ENCODE measurements around the gene POP5.
A peak's percentile ranks its signal among the peaks of the same experiment; 100 is the strongest.
"Not testable (repeated sequence)": the region's sequence is repeated elsewhere in the genome, so short reads cannot be mapped to it uniquely, and the experiment has no call there.

POP5 gene

GRCh38 chr12:120580787-120581723 lies at the start of gene POP5:
Gene POP5, minus strand, starts transcription at chr12:120581402. Its CDS starts 40 bp downstream, at chr12:120581362.
- no peaks in the 10 kb centered on the region for H3K9me3 Mint-ChIP-seq (ENCODE audit: low read depth)
- peaks cover 36% of the 10 kb centered on the region for H3K4me1 Mint-ChIP-seq (ENCODE audit: low read depth)
- H3K4me3 Mint-ChIP-seq, result peak within 1 kb of the TSS; percentile 97
- peak within 1 kb of the TSS; percentile 93 for H3K27ac Mint-ChIP-seq
- H3K27me3 Mint-ChIP-seq, result peaks cover 3% of the 10 kb centered on the region
- H3K36me3 Mint-ChIP-seq, result no peaks in the 10 kb centered on the region

- peaks cover 3% of the 10 kb centered on the region for H3K27me3 Mint-ChIP-seq
Measured at GRCh38 chr12:120630104-120630892, 49.1 kb upstream of the POP5 start.

GRCh38 chr12:120628919-120629318 lies 47.7 kb upstream of the POP5 start:
- no peaks in the 10 kb centered on the region for H3K9me3 Mint-ChIP-seq (ENCODE audit: low read depth)
- no peaks in the 10 kb centered on the region for H3K36me3 Mint-ChIP-seq
- H3K27ac Mint-ChIP-seq, result no peak overlapping the region
- H3K27me3 Mint-ChIP-seq, result peaks cover 3% of the 10 kb centered on the region
- no peaks in the 10 kb centered on the region for H3K4me1 Mint-ChIP-seq (ENCODE audit: low read depth)
- no peak overlapping the region for H3K4me3 Mint-ChIP-seq

More at GRCh38 chr12:120630104-120630892, 49.1 kb upstream of the POP5 start:
- Mint-ChIP-seq H3K4me3 (no peak overlapping the region), H3K4me1 (ENCODE audit: low read depth) (no peaks in the 10 kb centered on the region), H3K36me3 (no peaks in the 10 kb centered on the region), H3K9me3 (ENCODE audit: low read depth) (no peaks in the 10 kb centered on the region), H3K27ac (no peak overlapping the region)

- H3K27ac Mint-ChIP-seq, result no peak overlapping the region
- H3K9me3 Mint-ChIP-seq (ENCODE audit: low read depth), result no peaks in the 10 kb centered on the region
- H3K36me3 Mint-ChIP-seq, result no peaks in the 10 kb centered on the region
- no peak overlapping the region for H3K4me3 Mint-ChIP-seq
- H3K4me1 Mint-ChIP-seq (ENCODE audit: low read depth), result no peaks in the 10 kb centered on the region
- no peaks in the 10 kb centered on the region for H3K27me3 Mint-ChIP-seq
Measured at GRCh38 chr12:120625557-120626419, 44.6 kb upstream of the POP5 start.

- peaks cover 16% of the 10 kb centered on the region for H3K27me3 Mint-ChIP-seq
- no peaks in the 10 kb centered on the region for H3K9me3 Mint-ChIP-seq (ENCODE audit: low read depth)
- peaks cover 2% of the 10 kb centered on the region for H3K36me3 Mint-ChIP-seq
- H3K4me3 Mint-ChIP-seq, result no peak overlapping the region
- no peak overlapping the region for H3K27ac Mint-ChIP-seq
- no peaks in the 10 kb centered on the region for H3K4me1 Mint-ChIP-seq (ENCODE audit: low read depth)
Measured at GRCh38 chr12:120620624-120621023, 39.4 kb upstream of the POP5 start.

- Mint-ChIP-seq H3K4me1 (ENCODE audit: low read depth) (peaks cover 10% of the 10 kb centered on the region), H3K27me3 (peaks cover 16% of the 10 kb centered on the region), H3K9me3 (ENCODE audit: low read depth) (no peaks in the 10 kb centered on the region), H3K36me3 (peaks cover 2% of the 10 kb centered on the region), H3K4me3 (no peak overlapping the region), H3K27ac (no peak overlapping the region)
Measured at GRCh38 chr12:120618954-120619615, 37.9 kb upstream of the POP5 start.

GRCh38 chr12:120617767-120618166 lies 36.6 kb upstream of the POP5 start:
- H3K27me3 Mint-ChIP-seq, result peaks cover 16% of the 10 kb centered on the region
- H3K4me3 Mint-ChIP-seq; H3K9me3 Mint-ChIP-seq (ENCODE audit: low read depth); H3K36me3 Mint-ChIP-seq; H3K27ac Mint-ChIP-seq: not testable (repeated sequence)
- peaks cover 10% of the 10 kb centered on the region for H3K4me1 Mint-ChIP-seq (ENCODE audit: low read depth)

GRCh38 chr12:120617193-120617592 lies 36.0 kb upstream of the POP5 start:
- not testable (repeated sequence) for H3K4me3 Mint-ChIP-seq; H3K36me3 Mint-ChIP-seq; H3K9me3 Mint-ChIP-seq (ENCODE audit: low read depth); H3K27ac Mint-ChIP-seq
- H3K4me1 Mint-ChIP-seq (ENCODE audit: low read depth), result peaks cover 10% of the 10 kb centered on the region
- peaks cover 16% of the 10 kb centered on the region for H3K27me3 Mint-ChIP-seq

GRCh38 chr12:120614848-120615247 lies 33.6 kb upstream of the POP5 start:
- Mint-ChIP-seq H3K36me3 (no peaks in the 10 kb centered on the region), H3K4me1 (ENCODE audit: low read depth) (peaks cover 10% of the 10 kb centered on the region), H3K4me3 (no peak overlapping the region), H3K27ac (no peak overlapping the region), H3K27me3 (peaks cover 10% of the 10 kb centered on the region), H3K9me3 (ENCODE audit: low read depth) (no peaks in the 10 kb centered on the region)

GRCh38 chr12:120611534-120611933 lies 30.3 kb upstream of the POP5 start:
- not testable (repeated sequence) for H3K27ac Mint-ChIP-seq; H3K4me3 Mint-ChIP-seq; H3K36me3 Mint-ChIP-seq; H3K27me3 Mint-ChIP-seq; H3K9me3 Mint-ChIP-seq (ENCODE audit: low read depth)
- H3K4me1 Mint-ChIP-seq (ENCODE audit: low read depth), result peaks cover 10% of the 10 kb centered on the region

GRCh38 chr12:120610560-120610959 lies 29.4 kb upstream of the POP5 start:
- H3K4me3 Mint-ChIP-seq, result no peak overlapping the region
- no peaks in the 10 kb centered on the region for H3K36me3 Mint-ChIP-seq
- H3K27ac Mint-ChIP-seq, result no peak overlapping the region
- H3K9me3 Mint-ChIP-seq (ENCODE audit: low read depth), result no peaks in the 10 kb centered on the region
- no peaks in the 10 kb centered on the region for H3K27me3 Mint-ChIP-seq
- H3K4me1 Mint-ChIP-seq (ENCODE audit: low read depth), result peaks cover 10% of the 10 kb centered on the region

- not testable (repeated sequence) for H3K4me3 Mint-ChIP-seq; H3K27ac Mint-ChIP-seq; H3K27me3 Mint-ChIP-seq; H3K36me3 Mint-ChIP-seq; H3K9me3 Mint-ChIP-seq (ENCODE audit: low read depth); H3K4me1 Mint-ChIP-seq (ENCODE audit: low read depth)
Measured at GRCh38 chr12:120602416-120602815, 21.2 kb upstream of the POP5 start.

GRCh38 chr12:120599672-120600552 lies 18.7 kb upstream of the POP5 start:
- H3K4me3 Mint-ChIP-seq, result no peak overlapping the region
- H3K36me3 Mint-ChIP-seq, result no peaks in the 10 kb centered on the region
- H3K4me1 Mint-ChIP-seq (ENCODE audit: low read depth), result no peaks in the 10 kb centered on the region
- no peaks in the 10 kb centered on the region for H3K27me3 Mint-ChIP-seq
- no peaks in the 10 kb centered on the region for H3K9me3 Mint-ChIP-seq (ENCODE audit: low read depth)
- H3K27ac Mint-ChIP-seq, result no peak overlapping the region

Data from activated naive CD8-positive, alpha-beta T cell (primary cell).